Purkinje cell (primary cell): ENCODE measurements around the gene HIPK2. TPM values are rescaled to one million over a fixed set of nuclear protein-coding genes. Genes with fewer than 3 reads are reported as not detected.

Experiments used
- polyA plus RNA-seq: library from polyadenylated mRNA; unstranded; fragments of >200 nt; fragmentation: Nextera tagmentation; gene quantifications from 2 replicates; pipeline ENCODE4 v1.2.1, GENCODE V29; 2014

HIPK2 gene
- 14.0 and 19.0 TPM in 2 replicates for polyA plus RNA-seq

DNA sequence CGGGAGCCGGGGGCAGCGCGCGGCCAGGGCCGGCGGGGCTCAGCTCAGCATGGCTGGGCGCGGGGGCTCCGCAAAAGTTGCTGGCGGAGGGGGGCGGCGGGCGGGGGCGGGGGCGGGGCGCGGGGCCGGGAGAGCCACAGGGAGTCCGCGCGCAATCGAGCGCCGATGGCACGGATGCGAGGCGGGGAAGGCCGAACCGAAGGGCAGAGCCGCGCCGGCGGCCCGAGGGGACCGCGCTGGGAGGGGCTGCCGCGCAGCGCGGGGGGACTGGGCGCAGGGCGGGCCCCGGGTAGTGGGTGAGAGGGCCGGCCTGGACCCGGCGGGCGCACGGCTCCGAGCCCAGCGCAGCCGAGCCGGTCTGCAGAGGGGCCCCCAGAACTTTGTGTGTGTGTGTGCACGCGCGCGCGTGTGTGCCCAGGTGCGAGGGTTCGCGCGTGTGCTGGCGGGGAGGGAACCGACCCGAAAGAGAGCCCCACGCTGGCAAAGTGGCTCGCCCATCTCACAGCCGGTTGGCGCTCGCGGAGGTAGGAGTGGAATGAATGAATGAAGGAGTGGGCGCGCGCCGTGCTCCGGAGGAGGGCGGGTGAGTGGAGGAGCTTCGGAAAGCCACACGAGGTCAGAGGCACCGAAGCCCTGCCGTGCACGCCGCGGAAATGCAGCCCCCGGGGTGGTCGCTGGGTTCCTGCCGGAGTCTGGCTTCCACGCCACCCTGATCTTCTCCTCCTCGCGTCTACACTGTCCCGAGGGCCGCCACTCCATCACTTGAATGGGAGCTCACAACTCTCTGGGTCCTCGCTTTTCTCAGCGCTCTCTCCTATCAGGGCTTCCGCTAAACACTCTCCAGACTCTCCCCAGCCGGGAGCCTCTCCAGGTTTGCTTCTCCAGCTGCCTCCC, at the start of gene HIPK2:
HIPK2 (minus strand) TSS at position 51 of the 894 bp plus-strand sequence. CDS start 375 bp downstream, outside the sequence.

DNA sequence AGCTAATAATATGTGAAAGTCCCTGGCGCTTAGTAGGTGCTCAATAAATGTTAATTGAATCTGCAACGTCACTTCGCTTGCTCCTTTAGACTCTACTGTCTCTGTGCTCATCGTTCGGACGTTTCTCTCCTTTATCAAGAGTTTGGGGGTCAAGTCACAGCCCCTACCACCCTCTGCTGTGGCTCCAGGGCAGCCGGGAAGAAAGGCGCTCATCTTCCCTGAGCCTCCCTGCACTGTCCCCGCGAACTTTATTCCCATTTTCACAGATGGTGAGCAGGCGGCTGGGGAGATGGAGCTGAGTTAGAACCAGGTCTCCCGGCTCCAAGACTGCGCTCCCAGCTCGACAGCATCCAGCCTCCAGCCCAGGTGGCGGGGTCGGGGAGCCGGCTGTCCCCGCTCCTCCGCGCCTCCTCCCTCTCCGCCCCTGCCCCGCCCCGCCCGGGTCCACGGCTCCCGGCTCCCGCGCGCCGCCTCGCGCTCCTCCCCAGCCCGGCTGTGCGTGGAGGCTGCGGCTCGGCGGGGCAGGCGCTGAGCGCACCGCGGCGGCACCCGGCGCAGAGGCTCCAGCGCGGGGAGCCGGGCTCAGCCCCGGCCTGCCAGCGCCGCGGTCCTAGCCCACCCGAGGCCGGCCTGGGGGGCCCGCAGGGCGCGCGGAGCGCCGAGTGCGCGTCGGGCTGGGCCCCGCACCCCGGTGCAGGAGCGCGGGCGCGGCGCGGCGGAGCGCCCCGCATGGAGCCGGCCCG, 254.4 kb downstream of the HIPK2 start, which contains the start of gene CLEC2L:
CLEC2L (plus strand) TSS at position 487 of the 743 bp plus-strand sequence; CDS start at position 730, 243 bp downstream.

Other genes with a start within 250 kb of the HIPK2 start
- 0.32 and 2.6 TPM in 2 replicates for gene TBXAS1, start 51.3 kb upstream of the HIPK2 start, polyA plus RNA-seq